ENCODE results near the gene ATP1A1. TPM values are rescaled to one million over a fixed set of nuclear protein-coding genes. Genes with fewer than 3 reads are reported as not detected.

ATP1A1 gene
- total and polyA plus RNA-seq, 2 donors (not counting 1 experiment from before 2014, with no cell fraction given): 141 to 230 TPM

- H3K4me1 ChIP-seq (ENCODE audit: control insufficient read depth, extremely low read depth, insufficient read depth, low read length): no peaks in the 10 kb centered on the region
These were observed 51.4 kb downstream of the ATP1A1 start for GRCh38 chr1:116424438-116424837.

GRCh38 chr1:116424863-116425262, 51.8 kb downstream of the ATP1A1 start:
- TF ChIP-seq EZH2 (IDR thresholded peaks at IDR 0.05; ENCODE audit: low read length, missing control alignments): no peak
- no peak for TF ChIP-seq CTCF (conservative IDR thresholded peaks at IDR 0.05 in 1 of 2, IDR thresholded peaks at IDR 0.05 in 1 of 2; ENCODE audit: low read depth in 1 of 2, low read length in 2 of 2)
- no peak for DNase-seq (ENCODE audit: low read depth in 2 of 2)
- Histone ChIP-seq H3K9ac (ENCODE audit: insufficient read depth, low read length) (no peak overlapping the region), H3K4me3 (replicated peaks in 1 of 4; ENCODE audit: control extremely low read depth in 1 of 4, insufficient read depth in 1 of 4, low read depth in 3 of 4, low read length in 4 of 4) (no peak overlapping the region), H4K20me1 (ENCODE audit: control insufficient read depth, extremely low read depth, insufficient read depth, low read length) (no peaks in the 10 kb centered on the region), H3K4me1 (ENCODE audit: control insufficient read depth, extremely low read depth, insufficient read depth, low read length) (no peaks in the 10 kb centered on the region), H3K27me3 (ENCODE audit: control insufficient read depth, insufficient read depth, low read length) (peaks cover 10% of the 10 kb centered on the region), H3K9me3 (ENCODE audit: control insufficient read depth, insufficient read depth, low read depth, low read length) (no peaks in the 10 kb centered on the region), H3K36me3 (ENCODE audit: control insufficient read depth, insufficient read depth, low read length) (no peaks in the 10 kb centered on the region), H3K4me2 (ENCODE audit: extremely low read depth, insufficient read depth, low read length) (no peak overlapping the region), H3K79me2 (ENCODE audit: control insufficient read depth, insufficient read depth, low read length) (no peaks in the 10 kb centered on the region), H3K27ac (ENCODE audit: insufficient read depth, low read length) (no peak overlapping the region), H2AFZ (ENCODE audit: low read length) (no peak overlapping the region)

More at GRCh38 chr1:116424438-116424837, 51.4 kb downstream of the ATP1A1 start:
- no peak for DNase-seq (ENCODE audit: low read depth in 2 of 2)
- Histone ChIP-seq H3K9me3 (ENCODE audit: control insufficient read depth, insufficient read depth, low read depth, low read length) (no peaks in the 10 kb centered on the region), H3K79me2 (ENCODE audit: control insufficient read depth, insufficient read depth, low read length) (no peaks in the 10 kb centered on the region), H3K27me3 (ENCODE audit: control insufficient read depth, insufficient read depth, low read length) (peaks cover 6% of the 10 kb centered on the region), H3K27ac (ENCODE audit: insufficient read depth, low read length) (no peak overlapping the region), H3K9ac (ENCODE audit: insufficient read depth, low read length) (no peak overlapping the region), H4K20me1 (ENCODE audit: control insufficient read depth, extremely low read depth, insufficient read depth, low read length) (no peaks in the 10 kb centered on the region), H3K36me3 (ENCODE audit: control insufficient read depth, insufficient read depth, low read length) (no peaks in the 10 kb centered on the region), H2AFZ (ENCODE audit: low read length) (no peak overlapping the region), H3K4me2 (ENCODE audit: extremely low read depth, insufficient read depth, low read length) (no peak overlapping the region), H3K4me3 (replicated peaks in 1 of 4; ENCODE audit: control extremely low read depth in 1 of 4, insufficient read depth in 1 of 4, low read depth in 3 of 4, low read length in 4 of 4) (no peak overlapping the region)
- TF ChIP-seq CTCF (conservative IDR thresholded peaks at IDR 0.05 in 1 of 2, IDR thresholded peaks at IDR 0.05 in 1 of 2; ENCODE audit: low read depth in 1 of 2, low read length in 2 of 2) (no peak), EZH2 (IDR thresholded peaks at IDR 0.05; ENCODE audit: low read length, missing control alignments) (no peak)

- Histone ChIP-seq H2AFZ (ENCODE audit: low read length) (no peak overlapping the region), H3K79me2 (ENCODE audit: control insufficient read depth, insufficient read depth, low read length) (no peaks in the 10 kb centered on the region), H3K4me1 (ENCODE audit: control insufficient read depth, extremely low read depth, insufficient read depth, low read length) (no peaks in the 10 kb centered on the region), H3K27me3 (ENCODE audit: control insufficient read depth, insufficient read depth, low read length) (peaks cover 10% of the 10 kb centered on the region), H3K4me3 (replicated peaks in 1 of 4; ENCODE audit: control extremely low read depth in 1 of 4, insufficient read depth in 1 of 4, low read depth in 3 of 4, low read length in 4 of 4) (no peak overlapping the region), H3K27ac (ENCODE audit: insufficient read depth, low read length) (no peak overlapping the region), H3K9me3 (ENCODE audit: control insufficient read depth, insufficient read depth, low read depth, low read length) (no peaks in the 10 kb centered on the region), H4K20me1 (ENCODE audit: control insufficient read depth, extremely low read depth, insufficient read depth, low read length) (no peaks in the 10 kb centered on the region), H3K36me3 (ENCODE audit: control insufficient read depth, insufficient read depth, low read length) (no peaks in the 10 kb centered on the region), H3K4me2 (ENCODE audit: extremely low read depth, insufficient read depth, low read length) (no peak overlapping the region), H3K9ac (ENCODE audit: insufficient read depth, low read length) (no peak overlapping the region)
- TF ChIP-seq CTCF (conservative IDR thresholded peaks at IDR 0.05 in 1 of 2, IDR thresholded peaks at IDR 0.05 in 1 of 2; ENCODE audit: low read depth in 1 of 2, low read length in 2 of 2) (no peak), EZH2 (IDR thresholded peaks at IDR 0.05; ENCODE audit: low read length, missing control alignments) (no peak)
- no peak for DNase-seq (ENCODE audit: low read depth in 2 of 2)
These were observed 52.9 kb downstream of the ATP1A1 start for GRCh38 chr1:116425987-116426386.
